Kidney glomerular epithelial cell (primary cell): ENCODE results near the gene P2RY4.
"Not testable (repeated sequence)": the region's sequence is repeated elsewhere in the genome, so short reads cannot be mapped to it uniquely, and the experiment has no call there.

Experiments
- DNase-seq: peaks from one replicate; lab custom pipeline; 2025; lab: John Stamatoyannopoulos, UW

P2RY4 gene

GRCh38 chrX:70260104-70260503 lies at the start of gene P2RY4:
P2RY4 (minus strand) TSS chrX:70260204; CDS start chrX:70259624, 580 bp downstream.
- no peak for DNase-seq

DNA sequence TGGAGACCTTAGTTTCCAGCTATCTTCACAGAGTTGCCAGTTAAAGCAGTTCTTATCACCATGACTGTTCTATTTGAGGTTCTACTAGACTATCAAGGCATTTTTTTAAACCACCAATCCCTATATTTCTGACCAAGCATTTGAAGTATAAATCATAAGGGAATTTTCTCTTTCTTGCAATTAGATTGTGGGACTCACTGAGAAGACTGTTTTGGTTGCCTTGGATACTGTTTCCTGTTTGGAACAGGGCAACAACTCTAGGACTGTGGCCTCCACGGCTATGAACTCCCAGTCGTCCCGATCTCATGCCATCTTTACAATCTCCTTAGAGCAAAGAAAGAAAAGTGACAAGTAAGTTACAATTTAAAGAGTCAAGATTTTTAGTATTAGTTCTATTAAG lies 41.7 kb upstream of the P2RY4 start:
- DNase-seq = no peak

DNA sequence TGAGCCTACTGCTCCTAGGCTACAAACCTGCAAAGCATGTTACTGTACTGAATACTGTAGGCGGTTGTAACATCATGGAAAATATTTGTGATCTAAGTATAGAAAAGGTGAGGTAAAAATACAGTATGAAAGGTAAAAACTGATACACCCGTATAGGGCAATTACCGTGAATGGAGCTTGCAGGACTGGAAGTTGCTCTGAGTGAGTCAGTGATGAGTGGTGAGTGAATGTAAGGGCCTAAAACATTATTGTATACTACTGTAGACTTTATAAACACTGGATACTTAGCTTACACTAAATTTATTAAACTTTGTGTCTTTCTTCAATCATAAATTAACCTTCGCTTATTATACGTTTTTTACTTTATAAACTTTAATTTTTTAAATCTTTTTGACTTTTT lies 33.6 kb upstream of the P2RY4 start:
- no peak for DNase-seq

DNA sequence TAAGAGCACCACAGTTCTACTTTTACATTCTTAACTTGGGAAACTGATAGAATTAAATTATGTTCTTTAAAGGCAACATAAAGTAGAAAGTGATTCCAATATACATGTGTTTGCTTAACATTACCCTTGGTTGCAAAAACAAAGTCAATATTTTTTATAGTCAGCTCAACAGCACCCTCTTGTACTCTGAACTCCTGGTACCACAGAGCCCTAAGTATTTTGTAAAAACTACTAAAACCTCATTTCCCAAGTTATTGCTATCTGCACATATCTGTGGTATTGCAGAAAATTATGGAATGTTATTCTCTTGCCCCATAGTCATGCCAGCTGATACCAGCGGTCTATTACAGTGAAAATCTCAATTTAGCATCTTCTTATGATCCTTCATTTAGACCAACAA lies 32.8 kb upstream of the P2RY4 start:
- no peak for DNase-seq

DNA sequence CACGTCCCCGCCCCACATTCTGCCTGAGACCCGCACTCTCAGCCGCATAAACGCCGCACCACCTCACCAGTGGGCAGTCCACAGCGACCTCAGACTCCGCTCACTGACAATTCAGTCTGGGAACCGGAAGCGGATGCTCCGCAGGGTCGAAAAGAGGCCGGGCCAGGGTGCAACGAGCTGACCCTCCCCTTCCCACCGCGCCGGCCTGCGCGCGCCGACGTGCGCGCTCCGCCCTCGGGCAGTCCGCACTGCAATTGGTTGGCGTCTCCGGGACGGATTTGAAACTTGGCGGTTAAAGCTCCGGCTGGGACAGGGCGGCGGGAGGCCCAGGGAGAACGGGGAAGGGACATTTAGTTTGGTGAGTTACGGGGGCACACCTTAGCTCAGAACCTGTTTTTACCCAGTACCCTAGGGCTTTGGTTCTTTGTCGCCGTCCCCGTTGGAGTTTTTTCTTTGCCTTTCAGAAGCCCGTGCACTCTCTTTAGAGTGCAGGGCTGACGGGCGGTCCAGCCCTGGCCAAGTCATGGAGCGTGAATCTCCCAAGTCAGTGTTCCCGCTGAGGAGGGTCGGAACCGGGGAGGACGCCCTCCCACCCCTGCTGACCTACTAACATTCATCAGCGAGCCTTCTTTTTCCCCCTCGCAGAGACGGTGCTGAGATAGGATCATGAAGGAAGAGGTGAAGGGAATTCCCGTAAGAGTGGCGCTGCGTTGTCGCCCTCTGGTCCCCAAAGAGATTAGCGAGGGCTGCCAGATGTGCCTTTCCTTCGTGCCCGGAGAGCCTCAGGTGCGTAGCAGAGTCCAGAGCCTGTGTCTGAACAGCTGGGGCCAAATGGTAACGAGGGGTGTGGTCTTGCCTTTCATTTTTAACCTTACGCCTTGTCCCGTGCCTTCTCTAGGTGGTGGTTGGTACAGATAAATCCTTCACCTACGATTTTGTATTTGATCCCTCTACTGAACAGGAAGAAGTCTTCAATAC lies 30.1 kb upstream of the P2RY4 start, which contains the start of the genes KIF4A and PDZD11:
KIF4A (plus strand) TSS at position 312 of the 978 bp plus-strand sequence; CDS start at position 667, 355 bp downstream.
PDZD11 (minus strand) TSS at position 135 of the 978 bp plus-strand sequence. CDS start 586 bp downstream, outside the sequence.
- peak; percentile 49 for DNase-seq

GRCh38 chrX:70289168-70289792 lies 29.3 kb upstream of the P2RY4 start:
- DNase-seq = no peak

- DNase-seq = no peak
Observed at GRCh38 chrX:70281951-70282350, 21.9 kb upstream of the P2RY4 start, which contains the start of gene RAB41. RAB41 (plus strand) TSS chrX:70282172; CDS start chrX:70282218, 46 bp downstream.

GRCh38 chrX:70280573-70280972 lies 20.6 kb upstream of the P2RY4 start:
- no peak for DNase-seq

GRCh38 chrX:70279081-70279480 lies 19.1 kb upstream of the P2RY4 start:
- DNase-seq = no peak

DNA sequence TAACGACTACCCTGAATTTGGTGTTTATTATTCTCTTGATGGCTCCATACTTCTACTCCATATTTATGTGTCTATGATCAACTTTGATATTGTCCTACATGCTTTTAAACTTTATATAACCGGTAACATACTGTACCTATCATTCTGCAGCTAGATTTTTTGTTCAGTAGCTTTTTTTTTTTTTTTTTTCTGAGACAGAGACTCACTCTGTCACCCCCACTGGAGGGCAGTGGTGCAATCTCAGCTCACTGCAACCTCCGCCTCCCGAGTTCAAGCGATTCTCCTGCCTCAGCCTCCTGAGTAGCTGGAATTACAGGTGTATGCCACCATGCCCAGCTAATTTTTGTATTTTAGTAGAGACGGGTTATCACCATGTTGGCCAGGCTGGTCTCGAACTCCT lies 14.0 kb upstream of the P2RY4 start:
- DNase-seq = not testable (repeated sequence)

- no peak for DNase-seq
Observed at GRCh38 chrX:70268034-70268433, 8.0 kb upstream of the P2RY4 start, which contains the start of gene ARR3. ARR3 (plus strand) TSS chrX:70268334; CDS start chrX:70269386, 1,052 bp downstream.

DNA sequence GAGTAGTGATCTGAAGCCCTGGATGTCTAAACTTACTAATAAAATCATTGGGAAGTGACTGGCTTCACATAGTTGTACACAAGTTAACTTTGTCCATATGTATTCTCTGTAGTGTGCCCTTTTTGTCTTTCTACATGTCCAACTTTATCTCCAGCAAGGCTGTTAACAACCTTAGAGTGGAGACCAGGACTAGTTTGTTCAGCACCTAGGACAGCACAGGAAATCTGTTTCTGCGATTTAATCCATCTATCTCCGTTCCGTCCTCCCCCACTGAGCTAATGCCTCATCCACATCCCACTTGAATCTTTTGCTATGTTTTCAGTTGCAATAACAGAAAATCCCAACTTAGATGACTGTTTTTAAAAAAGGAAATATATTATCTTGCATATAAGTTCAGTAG lies 4.8 kb upstream of the P2RY4 start:
- no peak for DNase-seq

GRCh38 chrX:70262952-70263567 lies 3.1 kb upstream of the P2RY4 start:
- peak; percentile 3 for DNase-seq

DNA sequence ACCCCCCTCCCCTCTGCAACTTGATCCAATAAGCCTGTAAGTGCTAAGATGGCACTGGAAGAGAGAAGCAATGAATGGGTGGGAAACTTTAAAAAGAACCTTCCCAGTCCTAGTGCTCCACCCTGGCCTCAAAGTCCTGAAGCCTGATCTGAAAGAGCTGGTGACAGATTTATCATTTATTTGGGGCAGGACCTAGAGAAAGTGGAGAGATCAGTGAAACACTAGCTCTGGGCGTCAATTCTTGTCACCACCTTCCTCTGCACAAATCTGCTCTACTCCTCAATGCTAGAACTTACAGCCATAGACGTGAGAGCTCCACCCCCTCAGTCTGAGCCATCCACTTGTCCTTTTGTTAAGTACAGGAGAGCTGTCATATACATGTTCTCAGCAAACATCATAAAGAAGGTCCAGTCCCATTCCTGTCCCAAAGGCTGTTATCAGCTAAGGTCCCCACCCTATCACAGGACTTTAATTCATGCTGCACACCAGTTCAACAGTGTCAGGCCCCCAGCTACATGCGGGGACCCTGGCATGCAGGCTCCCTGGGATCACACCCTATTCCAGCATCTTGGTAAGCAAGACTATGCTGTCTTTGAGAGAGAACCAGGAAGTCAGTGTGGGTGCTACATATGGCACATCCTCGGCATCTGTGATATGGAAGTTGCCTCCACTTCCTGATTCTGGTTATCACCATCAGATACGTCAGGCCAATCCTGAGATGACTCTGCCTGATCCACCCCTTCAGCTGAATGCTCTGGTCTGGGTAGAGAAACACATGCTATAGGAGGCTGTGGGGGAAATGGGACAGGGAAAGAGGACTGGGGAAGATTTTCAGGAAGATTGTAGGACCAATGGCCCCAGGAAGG lies 2.3 kb downstream of the P2RY4 start:
- DNase-seq = no peak

- no peak for DNase-seq
Observed at GRCh38 chrX:70255452-70255851, 4.6 kb downstream of the P2RY4 start.

- no peak for DNase-seq
Observed at GRCh38 chrX:70254909-70255308, 5.1 kb downstream of the P2RY4 start.

GRCh38 chrX:70254063-70254400 lies 6.0 kb downstream of the P2RY4 start:
- peak; percentile 26 for DNase-seq

- DNase-seq = peak; percentile 26
Observed at GRCh38 chrX:70253377-70254062, 6.5 kb downstream of the P2RY4 start.

- DNase-seq = no peak
Observed at GRCh38 chrX:70252491-70252890, 7.5 kb downstream of the P2RY4 start.

- no peak for DNase-seq
Observed at GRCh38 chrX:70247252-70247651, 12.8 kb downstream of the P2RY4 start.

DNA sequence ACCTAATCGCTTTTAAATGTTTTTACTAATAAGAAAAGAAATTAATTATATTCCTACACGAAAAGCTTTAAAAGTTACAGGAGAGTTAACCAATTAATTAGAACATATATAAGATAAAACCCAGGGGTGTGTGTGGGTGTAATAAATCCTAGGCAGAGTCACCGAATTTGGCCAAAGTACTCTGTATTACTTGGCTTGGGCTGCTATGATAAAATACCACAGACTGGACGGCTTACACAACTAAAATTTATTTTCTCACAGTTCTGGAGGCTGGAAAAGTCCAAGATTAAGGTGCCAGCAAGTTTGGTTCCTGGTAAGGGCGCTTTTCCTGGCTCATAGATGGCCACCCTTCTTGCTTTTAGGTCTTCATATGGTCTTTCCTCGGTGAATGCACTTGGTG lies 15.1 kb downstream of the P2RY4 start:
- DNase-seq = no peak
